PFSK-1 (cell line): ENCODE data around the gene RBKS.

Experiments
- FOXP2 ChIP-seq: optimal IDR thresholded peaks from 2 replicates; pipeline ENCODE3; 2011; ENCODE audit warnings: borderline replicate concordance, control low read depth, inconsistent platforms; ENCODE audit not compliant: insufficient read depth; ENCODE audit errors: extremely low read length, extremely low read depth
- POLR2AphosphoS5 ChIP-seq: IDR thresholded peaks from 2 replicates; pipeline ENCODE4 v1.6.1; 2012; ENCODE audit warnings: low read depth, mild to moderate bottlenecking, control low read depth, low read length, moderate library complexity
- REST ChIP-seq, 2 experiments: IDR thresholded peaks; 2 replicates each; pipeline versions ENCODE4 v1.6.1 to v1.8.0; 2011 to 2012; ENCODE audit warnings: low read depth in 2 of 2, low read length in 2 of 2, control low read depth in 1 of 2, inconsistent platforms in 1 of 2, mild to moderate bottlenecking in 1 of 2, moderate library complexity in 1 of 2; ENCODE audit not compliant: insufficient read depth in 1 of 2
- SIN3A ChIP-seq: IDR thresholded peaks from 2 replicates; pipeline ENCODE4 v1.6.1; 2012; ENCODE audit warnings: mild to moderate bottlenecking, low read length, moderate library complexity, borderline replicate concordance; ENCODE audit not compliant: insufficient read depth
- TAF1 ChIP-seq: IDR thresholded peaks from 2 replicates; pipeline ENCODE4 v1.6.1; 2012; ENCODE audit warnings: low read length, control low read depth, borderline replicate concordance; ENCODE audit not compliant: insufficient read depth

RBKS gene

GRCh38 chr2:27909901-27910300 lies 19.7 kb upstream of the RBKS start:
- no peak for TF ChIP-seq POLR2AphosphoS5

GRCh38 chr2:27907547-27907946 lies 17.4 kb upstream of the RBKS start:
- TF ChIP-seq TAF1 (no peak), POLR2AphosphoS5 (no peak), REST (IDR thresholded peaks at IDR 0.05; ENCODE audit: insufficient read depth in 1 of 2, low read depth in 2 of 2, low read length in 2 of 2) (no peak), SIN3A (no peak), FOXP2 (no peak)

GRCh38 chr2:27906074-27906473 lies 15.9 kb upstream of the RBKS start:
- TF ChIP-seq TAF1 (no peak), POLR2AphosphoS5 (no peak), SIN3A (no peak), REST (IDR thresholded peaks at IDR 0.05; ENCODE audit: insufficient read depth in 1 of 2, low read depth in 2 of 2, low read length in 2 of 2) (no peak), FOXP2 (no peak)

GRCh38 chr2:27904405-27904665 lies 14.1 kb upstream of the RBKS start:
- TF ChIP-seq REST (IDR thresholded peaks at IDR 0.05; ENCODE audit: insufficient read depth in 1 of 2, low read depth in 2 of 2, low read length in 2 of 2) (no peak), SIN3A (no peak), POLR2AphosphoS5 (no peak), TAF1 (no peak), FOXP2 (no peak)

- TF ChIP-seq REST (IDR thresholded peaks at IDR 0.05; ENCODE audit: insufficient read depth in 1 of 2, low read depth in 2 of 2, low read length in 2 of 2) (peak; percentile 28 to 75; a peak in 2 of 4 replicates), SIN3A (no peak)
Measured at GRCh38 chr2:27903649-27904404, 13.6 kb upstream of the RBKS start.

- no peak for TF ChIP-seq REST (IDR thresholded peaks at IDR 0.05; ENCODE audit: insufficient read depth in 1 of 2, low read depth in 2 of 2, low read length in 2 of 2)
- TF ChIP-seq POLR2AphosphoS5 = no peak
- no peak for TF ChIP-seq SIN3A
- no peak for TF ChIP-seq TAF1
- no peak for TF ChIP-seq FOXP2
Measured at GRCh38 chr2:27903018-27903417, 12.8 kb upstream of the RBKS start.
